Measurements from ENCODE around the gene PMVK. TPM values are rescaled to one million over a fixed set of nuclear protein-coding genes. Genes with fewer than 3 reads are reported as not detected.

The PMVK gene
- total and polyA plus RNA-seq, 10 of the 15 experiments (the other 5 are each of a cell fraction or from before 2014, with no cell fraction given), result 6.0 to 121 (median 49.4) TPM

GRCh38 chr1:154957091-154957657 lies 20.7 kb upstream of the PMVK start:
- Histone ChIP-seq H3K36me3 (ENCODE audit: control insufficient read depth in 2 of 2, insufficient read depth in 2 of 2, low read length in 1 of 2) (peaks cover 3 to 5% of the 10 kb centered on the region in 2 experiments; a peak in 2 of 4 replicates), H3K4me2 (ENCODE audit: control insufficient read depth, insufficient read depth) (no peak overlapping the region), H3K79me2 (ENCODE audit: control insufficient read depth, insufficient read depth, low read length) (peaks cover 30% of the 10 kb centered on the region), H2AFZ (ENCODE audit: control insufficient read depth, low read depth, low read length) (no peak overlapping the region), H3K9me3 (replicated peaks; ENCODE audit: control insufficient read depth, insufficient read depth, low read length) (no peaks in the 10 kb centered on the region), H3K27me3 (replicated peaks in 1 of 2; ENCODE audit: control insufficient read depth in 2 of 2, insufficient read depth in 2 of 2, low read length in 1 of 2) (no peaks in the 10 kb centered on the region), H4K20me1 (ENCODE audit: control insufficient read depth, insufficient read depth) (no peaks in the 10 kb centered on the region), H3K4me3 (no peak overlapping the region), H3K27ac (ENCODE audit: control insufficient read depth, insufficient read depth) (no peak overlapping the region), H3K4me1 (ENCODE audit: control insufficient read depth, insufficient read depth, low read length) (peaks cover 27% of the 10 kb centered on the region), H3K9ac (ENCODE audit: control insufficient read depth, insufficient read depth, low read length) (no peak overlapping the region)
- ChIA-PET RAD21 (ENCODE audit: unreplicated experiment) (interaction anchor here (1.7 to 2.6 kb wide), 2 partner anchors 16 to 105 kb away, joined by 6 to 10 read pairs; no protein-coding TSS in a partner anchor), CTCF (interaction anchor here (2.7 kb wide), 1 partner anchor 26 kb away, joined by 10 read pairs; the partner anchor contains the start of gene FLAD1), SMC1A (ENCODE audit: uncharacterized antibody, unreplicated experiment) (no interaction called here), POLR2A (interaction anchor here (2.5 to 12.3 kb wide), 2 partner anchors 16 to 38 kb away, joined by 10 to 140 read pairs; partner anchors contain the start of genes CKS1B and SHC1)
- DNase-seq (ENCODE audit: low read depth, low spot score) (no peak), ATAC-seq (no peak), FAIRE-seq (no peak)
- no TSS peak for BruUV-seq (replicated peaks)
- in situ Hi-C loops (cut with MboI), result no loop called here
- WGBS (ENCODE audit: insufficient coverage, insufficient replicate concordance, low lambda C conversion rate, missing lambda C conversion rate), result 82% methylated on average over 9 of the region's 9 CpGs
- intact Hi-C loops (cut with micrococcal nuclease; ENCODE audit: unreplicated experiment), result no loop called here
- no peak for TF ChIP-seq PRDM15 (CRISPR knock-in tag; IDR thresholded peaks at IDR 0.05)
- TF ChIP-seq ZNF687 (IDR thresholded peaks at IDR 0.05), result no peak
- TF ChIP-seq BMI1 (IDR thresholded peaks at IDR 0.05; ENCODE audit: borderline replicate concordance), result no peak
- TF ChIP-seq RFX5 (IDR thresholded peaks at IDR 0.05; ENCODE audit: low read depth, low read length), result no peak
- TF ChIP-seq KLF5 (IDR thresholded peaks at IDR 0.05; ENCODE audit: partially characterized antibody), result no peak
- no peak for TF ChIP-seq EGR1 (IDR thresholded peaks at IDR 0.05; ENCODE audit: borderline replicate concordance in 1 of 2, low read depth in 2 of 2, low read length in 2 of 2)
- no peak for TF ChIP-seq REST (IDR thresholded peaks at IDR 0.05; ENCODE audit: low read depth, low read length)
- TF ChIP-seq RAD21 (IDR thresholded peaks at IDR 0.05; ENCODE audit: insufficient read depth, low read depth, low read length), result no peak
- TF ChIP-seq SPI1 (IDR thresholded peaks at IDR 0.05; ENCODE audit: borderline replicate concordance, insufficient read depth, low read depth, low read length), result no peak
- TF ChIP-seq NFYB (IDR thresholded peaks at IDR 0.05; ENCODE audit: insufficient read depth, low read depth, low read length), result no peak
- no peak for TF ChIP-seq PAX5 (IDR thresholded peaks at IDR 0.05; ENCODE audit: borderline replicate concordance, low read depth, low read length)
